Renal pelvis (tissue), 4 donors: ENCODE measurements around the gene CCL24. TPM values are rescaled to one million over a fixed set of nuclear protein-coding genes. Genes with fewer than 3 reads are reported as not detected.
A peak's percentile ranks its signal among the peaks of the same experiment; 100 is the strongest.
"Not testable (repeated sequence)": the region's sequence is repeated elsewhere in the genome, so short reads cannot be mapped to it uniquely, and the experiment has no call there.

Experiments
- DNase-seq: peaks from one replicate; pipeline ENCODE4 v3.0.0-alpha.2; 2013
- polyA plus RNA-seq, 3 donors: library from polyadenylated mRNA; unstranded; fragments of 120-200 nt; gene quantifications; one replicate each; pipeline ENCODE4 v1.2.1, GENCODE V29; 2013; ENCODE audit not compliant: insufficient read length in 3 of 3

Gene CCL24
- polyA plus RNA-seq, 3 donors: 0.93 TPM; not detected in 2

DNA sequence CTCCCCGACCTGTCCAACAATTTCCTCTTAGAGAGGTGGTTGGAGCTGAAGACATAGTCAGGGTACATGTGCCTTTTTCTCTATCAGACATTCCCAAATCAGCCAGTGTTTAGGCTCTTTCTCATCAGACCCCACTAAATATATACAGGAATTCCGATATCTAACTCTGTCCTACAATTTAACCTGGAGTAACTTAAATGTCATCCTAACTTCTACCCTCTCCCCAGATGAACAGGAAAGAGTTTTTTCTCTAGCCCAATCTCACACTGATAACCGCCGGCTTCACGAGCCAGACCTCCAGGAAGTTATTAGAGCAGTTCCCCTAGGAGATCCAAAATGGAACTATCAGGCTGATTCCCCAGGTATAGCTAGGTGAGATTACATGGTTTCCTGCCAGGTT lies 30.5 kb downstream of the CCL24 start:
- not testable (repeated sequence) for DNase-seq

DNA sequence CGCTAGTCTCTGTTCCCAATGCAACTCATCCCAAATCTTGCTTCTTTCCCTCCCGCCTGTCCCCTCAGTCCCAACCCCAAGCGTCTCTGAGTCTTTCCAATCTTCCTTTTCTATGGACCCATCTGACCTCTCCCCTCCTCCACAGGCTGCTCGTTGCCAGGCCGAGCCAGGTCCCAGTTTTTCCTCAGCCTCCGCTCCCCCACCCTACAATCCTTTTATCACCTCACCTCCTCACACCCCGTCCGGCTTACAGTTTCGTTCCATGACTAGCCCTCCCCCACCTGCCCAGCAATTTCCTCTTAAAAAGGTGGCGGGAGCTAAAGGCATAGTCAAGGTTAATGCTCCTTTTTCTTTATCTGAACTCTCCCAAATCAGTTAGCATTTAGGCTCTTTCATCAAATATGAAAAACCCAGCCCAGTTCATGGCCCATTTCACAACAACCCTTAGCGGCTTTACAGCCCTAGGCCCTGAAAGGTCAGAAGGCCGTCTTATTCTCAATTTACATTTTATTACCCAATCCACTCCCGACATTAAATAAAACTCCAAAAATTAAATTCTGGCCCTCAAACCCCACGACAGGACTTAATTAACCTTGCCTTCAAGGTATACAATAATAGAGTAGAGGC lies 32.8 kb downstream of the CCL24 start:
- not testable (repeated sequence) for DNase-seq

DNA sequence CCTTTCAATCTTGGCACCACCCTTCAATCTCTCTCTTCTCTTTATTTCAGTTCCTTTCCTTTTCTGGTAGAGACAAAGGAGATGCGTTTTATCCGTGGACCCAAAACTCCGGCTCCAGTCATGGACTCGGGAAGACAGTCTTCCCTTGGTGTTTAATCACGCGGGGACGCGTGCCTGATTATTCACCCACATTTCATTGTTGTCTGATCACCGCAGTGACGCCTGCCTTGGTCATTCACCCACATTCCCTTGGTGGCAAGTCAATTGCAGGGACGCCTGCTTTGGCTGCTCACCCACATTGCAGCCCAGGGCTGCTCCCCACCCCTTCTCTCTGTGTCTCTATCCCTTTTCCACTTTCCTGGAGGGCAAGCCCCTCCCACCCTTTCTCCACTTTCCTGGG lies 34.1 kb downstream of the CCL24 start:
- not testable (repeated sequence) for DNase-seq

DNA sequence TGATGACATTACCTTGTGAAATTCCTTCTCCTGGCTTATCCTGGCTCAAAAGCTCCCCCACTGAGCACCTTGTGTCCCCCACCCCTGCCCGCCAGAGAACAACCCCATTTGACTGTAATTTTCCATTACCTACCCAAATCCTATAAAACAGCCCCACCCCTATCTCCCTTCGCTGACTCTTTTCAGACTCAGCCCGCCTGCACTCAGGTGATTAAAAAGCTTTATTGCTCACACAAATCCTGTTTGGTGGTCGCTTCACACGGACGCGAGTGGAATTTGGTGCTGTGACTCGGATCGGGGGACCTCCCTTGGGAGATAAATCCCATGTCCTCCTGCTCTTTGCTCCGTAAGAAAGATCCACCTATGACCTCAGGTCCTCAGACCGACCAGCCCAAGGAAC lies 34.6 kb downstream of the CCL24 start:
- not testable (repeated sequence) for DNase-seq

DNA sequence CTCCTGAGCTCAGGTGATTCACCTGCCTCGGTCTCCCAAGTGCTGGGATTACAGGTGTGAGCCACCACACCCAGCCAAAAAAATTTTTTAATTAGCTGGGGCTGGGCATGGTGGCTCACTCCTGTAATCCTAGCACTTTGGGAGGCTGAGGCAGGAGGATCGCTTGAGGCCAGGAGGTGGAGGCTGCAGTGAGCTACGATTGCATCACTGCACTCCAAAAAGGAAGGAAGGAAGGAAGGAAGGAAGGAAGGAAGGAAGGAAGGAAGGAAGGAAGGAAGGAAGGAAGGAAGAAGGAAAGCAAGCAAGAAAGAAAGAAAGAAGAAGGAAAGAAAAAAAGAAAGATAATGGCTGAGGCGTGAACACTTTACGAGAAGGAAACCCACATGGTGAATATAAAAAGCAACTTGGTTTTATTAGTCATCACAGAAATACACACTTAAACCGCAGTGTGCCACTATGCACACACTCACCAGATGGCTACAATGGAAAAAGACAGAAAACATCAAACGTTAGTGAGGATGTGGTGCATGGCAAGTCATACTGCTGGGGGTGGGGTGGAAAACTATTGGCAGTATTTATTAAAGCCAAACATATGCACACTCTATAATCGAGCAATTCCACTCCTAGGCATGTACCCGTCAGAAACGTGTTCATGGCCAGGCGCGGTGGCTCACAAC lies 37.2 kb downstream of the CCL24 start:
- DNase-seq: no peak

DNA sequence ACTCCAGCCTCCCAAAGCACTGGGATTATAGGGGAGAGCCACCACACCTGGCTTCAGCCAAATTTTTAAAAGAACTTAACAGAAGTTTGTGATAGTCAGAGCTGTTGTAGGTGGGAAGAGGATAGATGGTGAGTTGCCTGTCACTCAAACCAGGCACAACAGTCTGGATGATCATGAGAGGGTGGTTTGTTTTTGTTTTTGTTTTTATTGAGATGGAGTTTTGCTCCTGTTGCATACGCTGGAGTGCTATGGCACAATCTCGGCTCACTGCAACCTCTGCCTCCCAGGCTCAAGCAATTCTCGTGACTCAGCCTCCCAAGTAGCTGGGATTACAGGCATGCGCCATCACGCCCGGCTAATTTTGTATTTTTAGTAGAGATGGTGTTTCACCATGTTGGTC lies 39.6 kb downstream of the CCL24 start:
- DNase-seq: not testable (repeated sequence)

DNA sequence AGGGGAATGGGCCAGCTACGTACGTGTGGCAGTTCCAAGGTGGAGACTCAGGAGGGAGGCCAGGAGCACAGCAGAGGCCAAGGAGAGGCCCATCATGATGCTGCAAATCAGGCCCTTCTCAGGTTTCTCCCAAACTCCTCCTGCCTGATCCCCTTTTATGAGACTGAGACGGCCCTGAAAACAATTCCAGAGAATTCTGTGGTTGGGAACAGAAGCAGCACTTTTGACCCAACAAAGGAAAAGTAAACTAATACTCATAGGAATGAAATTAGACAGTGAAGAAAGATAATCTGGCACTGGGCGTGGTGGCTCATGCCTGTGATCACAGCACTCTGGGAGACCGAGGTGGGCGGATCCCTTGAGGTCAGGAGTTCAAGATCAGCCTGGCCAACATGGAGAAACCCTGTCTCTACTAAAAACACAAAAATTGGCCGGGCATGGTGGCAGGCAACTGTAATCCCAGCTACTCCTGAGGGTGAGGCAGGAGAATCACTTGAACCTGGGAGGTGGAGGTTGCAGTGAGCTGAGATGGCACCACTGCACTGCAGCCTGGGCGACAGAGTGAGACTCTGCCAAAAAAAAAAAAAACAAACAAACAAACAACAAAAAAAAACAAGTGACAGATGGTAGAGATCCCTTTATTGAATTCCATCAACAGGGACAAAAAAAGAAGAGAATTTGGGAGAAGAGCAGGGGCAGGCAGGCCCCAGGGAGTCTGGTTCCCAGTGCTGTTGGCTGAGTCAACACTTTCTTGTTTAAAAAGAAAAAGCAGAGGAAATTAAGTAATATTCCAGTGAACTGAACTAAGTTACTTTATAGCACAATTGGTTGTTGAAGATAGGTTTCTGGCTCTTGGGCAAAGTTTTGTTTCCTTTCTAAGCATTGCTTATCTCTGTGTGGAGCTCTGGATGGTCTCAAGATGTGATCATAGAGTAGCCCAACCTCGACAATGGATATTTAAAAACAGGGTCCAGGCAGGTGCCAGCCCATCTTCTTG lies 41.2 kb downstream of the CCL24 start, which contains the start of gene CCL26:
Gene CCL26, minus strand, starts transcription at position 131 of the 997 bp plus-strand sequence. Its CDS starts 35 bp downstream, at position 96.
- DNase-seq: no peak

DNA sequence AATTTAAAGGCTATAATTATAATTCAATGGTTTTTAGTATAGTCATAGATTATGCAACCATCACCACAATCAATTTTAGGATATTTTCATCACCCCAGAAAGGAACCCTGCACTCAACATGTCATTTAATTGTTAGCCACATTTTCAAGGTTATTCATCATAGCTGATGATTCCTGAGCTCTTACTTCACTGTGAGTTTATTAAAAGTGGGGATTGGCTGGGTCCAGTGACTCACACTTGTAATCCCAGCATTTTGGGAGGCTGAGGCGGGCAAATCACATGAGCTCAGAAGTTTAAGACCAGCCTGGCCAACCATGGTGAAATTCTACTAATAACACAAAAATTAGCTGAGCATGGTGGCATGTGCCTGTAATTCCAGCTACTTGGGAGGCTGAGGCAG lies 42.4 kb downstream of the CCL24 start:
- DNase-seq: no peak

DNA sequence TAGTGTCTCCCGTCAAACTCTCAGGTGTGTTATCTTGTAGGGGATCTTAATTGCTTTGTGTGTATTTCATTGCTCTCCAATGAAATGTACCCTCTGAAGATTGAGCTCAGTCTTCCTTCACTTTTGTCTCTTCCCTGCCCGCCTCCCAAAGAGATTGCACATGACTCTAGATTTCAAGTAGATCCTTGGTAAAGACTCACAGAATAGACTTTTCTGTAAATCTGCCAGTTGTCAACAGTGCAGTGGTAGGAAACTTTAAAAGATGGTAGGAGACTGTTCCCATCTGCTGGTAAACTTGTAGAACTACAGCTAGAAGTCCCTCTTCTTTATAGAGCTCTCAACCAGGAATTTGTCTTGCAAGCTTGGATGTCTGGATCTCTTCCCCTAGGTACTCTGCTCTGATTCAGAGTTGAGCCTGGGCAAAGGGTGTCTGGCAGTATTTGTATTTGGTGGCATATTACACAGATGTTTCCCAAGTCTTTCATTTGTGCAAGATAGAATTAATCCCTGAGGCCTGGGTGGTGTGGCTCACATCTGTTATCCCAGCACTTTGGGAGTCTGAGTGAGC lies 51.2 kb downstream of the CCL24 start:
- DNase-seq: peak; percentile 61

DNA sequence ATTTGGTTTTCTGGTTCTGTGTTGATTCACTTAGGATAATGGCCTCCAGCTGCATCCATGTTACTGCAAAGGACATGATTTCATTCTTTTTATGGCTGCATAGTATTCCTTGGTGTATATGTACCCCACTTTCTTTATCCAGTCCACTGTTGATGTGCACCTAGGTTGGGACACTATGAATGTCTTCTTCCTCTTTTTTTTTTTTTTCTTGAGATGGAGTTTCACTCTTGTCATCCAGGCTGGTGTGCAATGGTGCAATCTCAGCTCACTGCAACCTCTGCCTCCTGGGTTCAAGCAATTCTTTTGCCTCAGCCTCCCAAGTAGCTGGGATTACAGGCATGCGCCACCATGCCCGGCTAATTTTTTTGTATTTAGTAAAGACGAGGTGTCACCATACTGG lies 51.8 kb downstream of the CCL24 start:
- not testable (repeated sequence) for DNase-seq

Other genes starting within 250 kb of the CCL24 start
- 10 to 100 TPM; 30.2 to 35.6 (median 33.1) TPM for gene HIP1, start 74.9 kb downstream of the CCL24 start, polyA plus RNA-seq
- gene CCL26, start 41.6 kb downstream of the CCL24 start, polyA plus RNA-seq: not detected
- gene RHBDD2, start 65.2 kb upstream of the CCL24 start, polyA plus RNA-seq: 10 to 100 TPM; 63.3 to 92.7 (median 68.4) TPM
- 10 to 100 TPM; 71.6 to 74.1 (median 72.9) TPM for gene POR, start 101.3 kb upstream of the CCL24 start, polyA plus RNA-seq
- 10 to 100 TPM; 57.9 to 66.5 (median 60.8) TPM for gene TMEM120A, start 180.8 kb upstream of the CCL24 start, polyA plus RNA-seq
- gene STYXL1, start 234.2 kb upstream of the CCL24 start, polyA plus RNA-seq: 10 to 100 TPM; 40.4 to 62.2 (median 46.1) TPM
- gene MDH2, start 234.3 kb upstream of the CCL24 start, polyA plus RNA-seq: 100 to 1,000 TPM; 218 to 255 (median 222) TPM